ENCODE data around the gene SMARCA4.

DNA sequence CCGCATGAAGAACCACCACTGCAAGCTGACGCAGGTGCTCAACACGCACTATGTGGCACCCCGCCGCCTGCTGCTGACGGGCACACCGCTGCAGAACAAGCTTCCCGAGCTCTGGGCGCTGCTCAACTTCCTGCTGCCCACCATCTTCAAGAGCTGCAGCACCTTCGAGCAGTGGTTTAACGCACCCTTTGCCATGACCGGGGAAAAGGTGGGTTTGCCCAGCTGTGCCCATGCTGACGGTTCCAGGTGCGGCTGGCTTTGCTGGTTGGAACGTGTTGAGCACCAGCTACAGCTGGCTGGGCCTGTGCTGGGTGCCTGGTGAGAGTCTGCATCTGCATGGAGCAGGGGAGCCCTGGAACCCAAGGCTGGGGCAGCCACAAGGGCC, 60.9 kb downstream of the SMARCA4 start:
- TF ChIP-seq POLR2A (IDR thresholded peaks at IDR 0.05) = no peak
- TF ChIP-seq, protein P1, sequence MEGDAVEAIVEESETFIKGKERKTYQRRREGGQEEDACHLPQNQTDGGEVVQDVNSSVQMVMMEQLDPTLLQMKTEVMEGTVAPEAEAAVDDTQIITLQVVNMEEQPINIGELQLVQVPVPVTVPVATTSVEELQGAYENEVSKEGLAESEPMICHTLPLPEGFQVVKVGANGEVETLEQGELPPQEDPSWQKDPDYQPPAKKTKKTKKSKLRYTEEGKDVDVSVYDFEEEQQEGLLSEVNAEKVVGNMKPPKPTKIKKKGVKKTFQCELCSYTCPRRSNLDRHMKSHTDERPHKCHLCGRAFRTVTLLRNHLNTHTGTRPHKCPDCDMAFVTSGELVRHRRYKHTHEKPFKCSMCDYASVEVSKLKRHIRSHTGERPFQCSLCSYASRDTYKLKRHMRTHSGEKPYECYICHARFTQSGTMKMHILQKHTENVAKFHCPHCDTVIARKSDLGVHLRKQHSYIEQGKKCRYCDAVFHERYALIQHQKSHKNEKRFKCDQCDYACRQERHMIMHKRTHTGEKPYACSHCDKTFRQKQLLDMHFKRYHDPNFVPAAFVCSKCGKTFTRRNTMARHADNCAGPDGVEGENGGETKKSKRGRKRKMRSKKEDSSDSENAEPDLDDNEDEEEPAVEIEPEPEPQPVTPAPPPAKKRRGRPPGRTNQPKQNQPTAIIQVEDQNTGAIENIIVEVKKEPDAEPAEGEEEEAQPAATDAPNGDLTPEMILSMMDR (IDR thresholded peaks at IDR 0.05) = no peak

Measured in lower leg skin (tissue), 3 donors.